ENCODE results near the gene EIF5A2.

DNA sequence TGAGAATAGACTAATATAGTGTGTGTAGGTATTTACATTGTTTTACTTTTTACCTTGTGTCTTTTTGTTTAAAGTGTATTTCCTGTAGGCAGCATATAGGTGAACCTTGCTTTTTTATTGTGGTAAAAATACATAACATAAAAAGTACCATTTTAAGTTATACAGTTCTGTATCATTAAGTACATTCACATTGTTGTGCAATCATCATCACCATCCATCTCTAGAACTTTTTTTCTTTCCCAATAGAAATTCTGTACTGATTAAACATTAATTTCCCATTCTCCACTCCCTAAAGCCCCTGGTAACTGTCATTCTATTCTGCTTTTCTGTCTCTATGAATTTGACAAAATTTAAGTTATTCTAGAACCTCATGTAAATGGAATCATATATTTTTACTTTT is 48.2 kb upstream of the EIF5A2 start:
- no peak for TF ChIP-seq EZH2 (IDR thresholded peaks at IDR 0.05; ENCODE audit: borderline replicate concordance, low read length)
- TF ChIP-seq, protein P1, sequence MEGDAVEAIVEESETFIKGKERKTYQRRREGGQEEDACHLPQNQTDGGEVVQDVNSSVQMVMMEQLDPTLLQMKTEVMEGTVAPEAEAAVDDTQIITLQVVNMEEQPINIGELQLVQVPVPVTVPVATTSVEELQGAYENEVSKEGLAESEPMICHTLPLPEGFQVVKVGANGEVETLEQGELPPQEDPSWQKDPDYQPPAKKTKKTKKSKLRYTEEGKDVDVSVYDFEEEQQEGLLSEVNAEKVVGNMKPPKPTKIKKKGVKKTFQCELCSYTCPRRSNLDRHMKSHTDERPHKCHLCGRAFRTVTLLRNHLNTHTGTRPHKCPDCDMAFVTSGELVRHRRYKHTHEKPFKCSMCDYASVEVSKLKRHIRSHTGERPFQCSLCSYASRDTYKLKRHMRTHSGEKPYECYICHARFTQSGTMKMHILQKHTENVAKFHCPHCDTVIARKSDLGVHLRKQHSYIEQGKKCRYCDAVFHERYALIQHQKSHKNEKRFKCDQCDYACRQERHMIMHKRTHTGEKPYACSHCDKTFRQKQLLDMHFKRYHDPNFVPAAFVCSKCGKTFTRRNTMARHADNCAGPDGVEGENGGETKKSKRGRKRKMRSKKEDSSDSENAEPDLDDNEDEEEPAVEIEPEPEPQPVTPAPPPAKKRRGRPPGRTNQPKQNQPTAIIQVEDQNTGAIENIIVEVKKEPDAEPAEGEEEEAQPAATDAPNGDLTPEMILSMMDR (IDR thresholded peaks at IDR 0.05; ENCODE audit: low read length), result no peak

All from OCI-LY1 (cell line).